B cell (primary cell): ENCODE results near the gene C10orf90. TPM values are rescaled to one million over a fixed set of nuclear protein-coding genes. Genes with fewer than 3 reads are reported as not detected.

Source experiments
- ATAC-seq: fragments of 200-7000 bp; cut with Tn5 transposase; one replicate; pipeline ENCODE4 v1.10.0; 2021; ENCODE audit warnings: low read depth, mild to moderate bottlenecking, moderate number of reproducible peaks, moderate library complexity
- CTCF ChIA-PET: fragments of 350-600 bp; sonication (Branson Sonifier 250); formaldehyde crosslinking; loops from one replicate; lab custom pipeline; 2021; ENCODE audit warnings: antibody characterized with exemption, inconsistent platforms; lab: Charles Lee
- POLR2A ChIA-PET: fragments of 350-600 bp; sonication (Branson Sonifier 250); formaldehyde crosslinking; loops from one replicate; lab custom pipeline; 2021; ENCODE audit warnings: antibody characterized with exemption; lab: Charles Lee
- DNase-seq: peaks from one replicate; pipeline ENCODE4 v3.0.0; 2013
- H2AFZ ChIP-seq: 2 replicates; pipeline ENCODE4 v1.6.1; 2012; ENCODE audit warnings: mild to moderate bottlenecking, low read depth, low read length; ENCODE audit not compliant: insufficient read depth, poor library complexity, severe bottlenecking
- H3K27ac ChIP-seq, 2 donors: 1 replicate in 1 of 2; 2 replicates in 1 of 2; pipeline ENCODE4 v1.5.1; 2012 to 2013; ENCODE audit warnings: low read length in 2 of 2, mild to moderate bottlenecking in 2 of 2, moderate library complexity in 1 of 2
- H3K27me3 ChIP-seq, 4 experiments: fragments of 200-600 bp in 1 of 4; sonication (generic) in 1 of 4; replicated peaks in 1 of 4; 1 replicate in 2 of 4; 2 replicates in 2 of 4; pipeline versions ENCODE4 v1.6.1 to v1.7.0; 2013 to 2016; ENCODE audit warnings: low read length in 3 of 4, mild to moderate bottlenecking in 2 of 4, mixed read lengths in 1 of 4, moderate library complexity in 1 of 4; ENCODE audit not compliant: insufficient read depth in 4 of 4, control insufficient read depth in 3 of 4; ENCODE audit errors: control extremely low read depth in 1 of 4
- H3K36me3 ChIP-seq, 2 experiments: replicated peaks in 1 of 2; 1 replicate in 1 of 2; 2 replicates in 1 of 2; pipeline versions ENCODE4 v1.6.1 to v1.7.1; 2013; ENCODE audit warnings: low read length in 1 of 2; ENCODE audit not compliant: insufficient read depth in 2 of 2, control insufficient read depth in 1 of 2; ENCODE audit errors: control extremely low read depth in 1 of 2, extremely low read depth in 1 of 2
- H3K4me1 ChIP-seq, 2 donors: fragments of 200-600 bp in 1 of 2; sonication (generic) in 1 of 2; 1 replicate in 1 of 2; 2 replicates in 1 of 2; pipeline versions ENCODE4 v1.5.1 to v1.6.1; 2013 to 2017; ENCODE audit warnings: low read length in 2 of 2; ENCODE audit not compliant: control insufficient read depth in 2 of 2, insufficient read depth in 2 of 2
- H3K4me2 ChIP-seq: replicated peaks from 2 replicates; pipeline ENCODE3; 2012; ENCODE audit warnings: mild to moderate bottlenecking, low read depth, low read length; ENCODE audit not compliant: poor library complexity, severe bottlenecking
- H3K4me3 ChIP-seq, 5 experiments: fragments of 200-600 bp in 1 of 5; sonication (generic) in 1 of 5; 1 replicate in 3 of 5; 2 replicates in 2 of 5; pipeline versions ENCODE4 v1.5.1 to v1.7.0; 2011 to 2016; ENCODE audit warnings: low read length in 4 of 5, mild to moderate bottlenecking in 4 of 5, low read depth in 2 of 5, control low read depth in 1 of 5, moderate library complexity in 1 of 5; ENCODE audit not compliant: insufficient read depth in 1 of 5; ENCODE audit errors: control extremely low read depth in 1 of 5, extremely low read depth in 1 of 5
- H3K79me2 ChIP-seq: fragments of 200-600 bp; sonication (generic); one replicate; pipeline ENCODE4 v1.6.0; 2016; ENCODE audit warnings: low read length; ENCODE audit not compliant: control insufficient read depth, insufficient read depth
- H3K9ac ChIP-seq: fragments of 200-600 bp; sonication (generic); 2 replicates; pipeline ENCODE4 v1.6.1; 2017; ENCODE audit warnings: mild to moderate bottlenecking, low read length, moderate library complexity
- H3K9me3 ChIP-seq, 3 donors: one replicate each; pipeline versions ENCODE4 v1.6.1 to v1.7.1; 2013; ENCODE audit warnings: low read length in 2 of 3; ENCODE audit not compliant: control insufficient read depth in 2 of 3, insufficient read depth in 1 of 3; ENCODE audit errors: control extremely low read depth in 1 of 3
- H4K20me1 ChIP-seq: 2 replicates; pipeline ENCODE4 v1.6.0; 2012; ENCODE audit warnings: mild to moderate bottlenecking, low read length; ENCODE audit not compliant: insufficient read depth, control insufficient read depth, poor library complexity, severe bottlenecking
- H3K27ac Mint-ChIP-seq: one replicate; pipeline ENCODE4 v1.8.0; 2021; ENCODE audit warnings: mixed read lengths
- H3K27me3 Mint-ChIP-seq: one replicate; pipeline ENCODE4 v1.8.0; 2021; ENCODE audit warnings: mixed read lengths
- H3K4me1 Mint-ChIP-seq: one replicate; pipeline ENCODE4 v1.8.0; 2021; ENCODE audit warnings: mixed read lengths
- H3K4me3 Mint-ChIP-seq: one replicate; pipeline ENCODE4 v1.8.0; 2021; ENCODE audit warnings: mixed read lengths
- H3K9me3 Mint-ChIP-seq: one replicate; pipeline ENCODE4 v1.8.0; 2022; ENCODE audit warnings: mixed read lengths; ENCODE audit not compliant: insufficient read depth
- EZH2 ChIP-seq: IDR thresholded peaks from 2 replicates; pipeline ENCODE4 v1.6.1; 2012; ENCODE audit warnings: borderline replicate concordance, low read depth, mild to moderate bottlenecking, moderate library complexity, low read length; ENCODE audit not compliant: insufficient read depth, poor library complexity, severe bottlenecking
- WGBS: methylation state at CpG from one replicate; pipeline ENCODE4 v1.1.5; 2013; ENCODE audit warnings: missing lambda C conversion rate; ENCODE audit not compliant: insufficient coverage; 5-methylcytosine and 5-hydroxymethylcytosine counted together
- intact Hi-C: fragments of 100-400 bp; cut with micrococcal nuclease; formaldehyde crosslinking; loops from one replicate; pipeline ENCODE4 v1.10.0; 2022
- polyA plus RNA-seq: library from polyadenylated mRNA; depleted of rRNA; stranded (reverse); fragments of >200 nt; gene quantifications from 2 replicates; pipeline ENCODE4 v1.2.3, GENCODE V29; 2012
- total RNA-seq, 2 donors: library from RNA; stranded (reverse); fragments of 120-200 nt in 1 of 2; gene quantifications; 1 replicate in 1 of 2; 2 replicates in 1 of 2; pipeline versions ENCODE4 v1.2.3 to v1.2.4, GENCODE V29; 2013 to 2022
- TF ChIP-seq, protein P1 (sequence below): fragments of 200-600 bp; IDR thresholded peaks from one replicate; pipeline ENCODE4 v1.8.0; 2022; ENCODE audit warnings: antibody characterized with exemption, mild to moderate bottlenecking

The C10orf90 gene
- total and polyA plus RNA-seq, 2 donors (not counting 1 experiment from before 2014, with no cell fraction given): not detected

DNA sequence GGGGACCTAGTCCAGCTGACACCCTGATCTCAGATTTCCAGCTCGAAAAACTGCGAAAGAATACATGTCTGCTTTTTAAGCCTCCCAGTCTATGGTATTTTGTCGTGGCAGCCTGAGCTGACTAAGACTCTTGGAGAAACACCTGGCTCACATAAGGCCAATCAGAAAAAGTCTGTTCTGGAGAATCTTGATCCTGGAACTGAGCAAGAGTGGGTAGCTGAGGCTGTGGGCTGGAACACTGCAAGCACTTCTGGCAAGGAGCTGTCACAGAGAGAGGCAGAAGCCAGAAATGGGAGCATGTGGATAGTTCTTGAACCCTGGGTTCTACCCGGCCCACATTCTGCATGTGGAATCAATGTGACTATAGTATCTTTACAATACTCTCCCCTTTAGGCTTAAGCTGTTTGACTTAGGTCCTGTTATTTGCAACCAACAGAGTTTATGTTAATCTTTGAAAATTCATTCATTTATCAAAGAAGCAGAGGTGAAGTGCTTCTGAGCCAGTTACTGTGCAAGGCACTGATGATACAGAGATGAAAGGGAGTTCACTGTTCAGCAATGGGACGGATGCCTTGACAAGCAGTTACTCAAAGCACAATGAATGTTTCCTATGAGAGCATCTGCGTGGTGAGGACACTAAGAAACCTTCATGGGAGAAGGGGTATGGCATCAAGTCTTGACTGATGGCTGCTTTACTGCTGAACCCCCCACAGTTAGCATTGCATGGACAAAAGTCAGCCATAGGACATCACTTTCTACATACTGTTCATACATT, 4.4 kb upstream of the C10orf90 start:
- no peak overlapping the region for H3K27ac Mint-ChIP-seq
- Histone ChIP-seq H3K4me2 (no peak overlapping the region), H3K27me3 (no peaks in the 10 kb centered on the region), H3K36me3 (no peaks in the 10 kb centered on the region), H4K20me1 (no peaks in the 10 kb centered on the region), H3K79me2 (no peaks in the 10 kb centered on the region), H2AFZ (no peak overlapping the region), H3K4me1 (no peaks in the 10 kb centered on the region), H3K9ac (no peak overlapping the region), H3K27ac (no peak overlapping the region), H3K9me3 (peaks cover 0 to 5% (median 0%) of the 10 kb centered on the region in 3 donors), H3K4me3 (no peak overlapping the region)
- H3K27me3 Mint-ChIP-seq: no peaks in the 10 kb centered on the region
- intact Hi-C loops: no loop called here
- no peak overlapping the region for H3K4me3 Mint-ChIP-seq
- peaks cover 2% of the 10 kb centered on the region for H3K9me3 Mint-ChIP-seq
- ChIA-PET CTCF (no interaction called here), POLR2A (no interaction called here)
- DNase-seq (no peak), ATAC-seq (no peak)
- TF ChIP-seq, protein P1, sequence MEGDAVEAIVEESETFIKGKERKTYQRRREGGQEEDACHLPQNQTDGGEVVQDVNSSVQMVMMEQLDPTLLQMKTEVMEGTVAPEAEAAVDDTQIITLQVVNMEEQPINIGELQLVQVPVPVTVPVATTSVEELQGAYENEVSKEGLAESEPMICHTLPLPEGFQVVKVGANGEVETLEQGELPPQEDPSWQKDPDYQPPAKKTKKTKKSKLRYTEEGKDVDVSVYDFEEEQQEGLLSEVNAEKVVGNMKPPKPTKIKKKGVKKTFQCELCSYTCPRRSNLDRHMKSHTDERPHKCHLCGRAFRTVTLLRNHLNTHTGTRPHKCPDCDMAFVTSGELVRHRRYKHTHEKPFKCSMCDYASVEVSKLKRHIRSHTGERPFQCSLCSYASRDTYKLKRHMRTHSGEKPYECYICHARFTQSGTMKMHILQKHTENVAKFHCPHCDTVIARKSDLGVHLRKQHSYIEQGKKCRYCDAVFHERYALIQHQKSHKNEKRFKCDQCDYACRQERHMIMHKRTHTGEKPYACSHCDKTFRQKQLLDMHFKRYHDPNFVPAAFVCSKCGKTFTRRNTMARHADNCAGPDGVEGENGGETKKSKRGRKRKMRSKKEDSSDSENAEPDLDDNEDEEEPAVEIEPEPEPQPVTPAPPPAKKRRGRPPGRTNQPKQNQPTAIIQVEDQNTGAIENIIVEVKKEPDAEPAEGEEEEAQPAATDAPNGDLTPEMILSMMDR: no peak
- TF ChIP-seq EZH2: no peak
- 82% methylated on average over 5 of the region's 6 CpGs for WGBS
- H3K4me1 Mint-ChIP-seq: no peaks in the 10 kb centered on the region

DNA sequence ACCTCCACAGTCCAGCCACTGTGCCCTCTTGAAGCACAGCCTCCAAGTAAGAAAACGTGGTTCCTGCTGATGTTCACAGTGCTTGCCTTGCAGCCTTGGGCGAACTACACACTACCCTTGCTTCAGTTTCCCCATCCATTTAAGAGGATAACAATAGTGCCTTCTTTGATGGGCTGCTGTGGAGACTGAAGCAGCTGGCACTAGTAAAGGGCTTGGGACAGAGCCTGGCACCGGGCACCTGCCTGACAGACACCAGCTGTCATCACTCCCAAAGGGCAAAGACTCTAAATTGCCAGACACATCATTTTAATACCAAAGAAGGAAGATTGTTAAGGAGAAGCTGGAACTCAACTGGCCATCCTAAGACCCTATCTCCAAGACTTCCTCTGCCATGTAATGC, 3.1 kb upstream of the C10orf90 start:
- Mint-ChIP-seq H3K27ac (no peak overlapping the region), H3K27me3 (no peaks in the 10 kb centered on the region), H3K4me1 (no peaks in the 10 kb centered on the region), H3K4me3 (no peak overlapping the region), H3K9me3 (peaks cover 2% of the 10 kb centered on the region)
- Histone ChIP-seq H3K27me3 (no peaks in the 10 kb centered on the region), H3K36me3 (no peaks in the 10 kb centered on the region), H3K27ac (no peak overlapping the region), H3K4me1 (no peaks in the 10 kb centered on the region), H3K79me2 (no peaks in the 10 kb centered on the region), H3K9ac (no peak overlapping the region), H4K20me1 (no peaks in the 10 kb centered on the region), H3K4me3 (no peak overlapping the region), H3K4me2 (no peak overlapping the region), H2AFZ (no peak overlapping the region), H3K9me3 (peaks cover 0 to 5% (median 0%) of the 10 kb centered on the region in 3 donors)
- no peak for TF ChIP-seq EZH2
- TF ChIP-seq, protein P1: no peak
- CTCF ChIA-PET: no interaction called here
- DNase-seq (no peak), ATAC-seq (no peak)
- 59% methylated on average over 2 of the region's 3 CpGs for WGBS
- intact Hi-C loops: no loop called here
- POLR2A ChIA-PET: no interaction called here
